ENCODE measurements around the gene HRH1.
"Not testable (repeated sequence)": the region's sequence is repeated elsewhere in the genome, so short reads cannot be mapped to it uniquely, and the experiment has no call there.

HRH1 gene

GRCh38 chr3:11172096-11172690, 17.9 kb downstream of the HRH1 start:
- no peak for DNase-seq

- DNase-seq = no peak
Observed at GRCh38 chr3:11173828-11174465, 19.7 kb downstream of the HRH1 start.

GRCh38 chr3:11178421-11178820, 24.1 kb downstream of the HRH1 start:
- DNase-seq = no peak

- DNase-seq = not testable (repeated sequence)
Observed at GRCh38 chr3:11184328-11184969, 30.2 kb downstream of the HRH1 start.

- DNase-seq = no peak
Observed at GRCh38 chr3:11185144-11185543, 30.9 kb downstream of the HRH1 start.

- no peak for DNase-seq
Observed at GRCh38 chr3:11185564-11186317, 31.4 kb downstream of the HRH1 start.

GRCh38 chr3:11186318-11186692, 32.0 kb downstream of the HRH1 start:
- no peak for DNase-seq

- DNase-seq = no peak
Observed at GRCh38 chr3:11186771-11187191, 32.5 kb downstream of the HRH1 start.

GRCh38 chr3:11187681-11188080, 33.4 kb downstream of the HRH1 start:
- no peak for DNase-seq

GRCh38 chr3:11188231-11188630, 33.9 kb downstream of the HRH1 start:
- no peak for DNase-seq

GRCh38 chr3:11195201-11195600, 40.9 kb downstream of the HRH1 start:
- no peak for DNase-seq

- DNase-seq = no peak
Observed at GRCh38 chr3:11195721-11196332, 41.5 kb downstream of the HRH1 start.

- DNase-seq = no peak
Observed at GRCh38 chr3:11197484-11197883, 43.2 kb downstream of the HRH1 start.

- no peak for DNase-seq
Observed at GRCh38 chr3:11198070-11198469, 43.8 kb downstream of the HRH1 start.

- no peak for DNase-seq
Observed at GRCh38 chr3:11198495-11198894, 44.2 kb downstream of the HRH1 start.

GRCh38 chr3:11199902-11200845, 45.9 kb downstream of the HRH1 start:
- DNase-seq = no peak

GRCh38 chr3:11201251-11202019, 47.1 kb downstream of the HRH1 start:
- DNase-seq = no peak

- no peak for DNase-seq
Observed at GRCh38 chr3:11203961-11204360, 49.7 kb downstream of the HRH1 start.

- no peak for DNase-seq
Observed at GRCh38 chr3:11204697-11205348, 50.5 kb downstream of the HRH1 start.

- not testable (repeated sequence) for DNase-seq
Observed at GRCh38 chr3:11205881-11206280, 51.6 kb downstream of the HRH1 start.

- DNase-seq = no peak
Observed at GRCh38 chr3:11206316-11206715, 52.0 kb downstream of the HRH1 start.

All from NCI-H1092 (cell line).